Right lung (tissue), 5 donors: ENCODE measurements around the gene DPF3. TPM values are rescaled to one million over a fixed set of nuclear protein-coding genes. Genes with fewer than 3 reads are reported as not detected.
"Not testable (repeated sequence)": the region's sequence is repeated elsewhere in the genome, so short reads cannot be mapped to it uniquely, and the experiment has no call there.

ENCODE experiments used
- DNase-seq, 2 donors: peaks; one replicate each; pipeline ENCODE4 v3.0.0-alpha.2; 2013
- polyA plus RNA-seq, 5 donors: library from polyadenylated mRNA; unstranded; fragments of 120-200 nt; gene quantifications; one replicate each; pipeline versions ENCODE4 v1.2.1 to v1.2.3, GENCODE V29; 2013; ENCODE audit warnings: inconsistent platforms in 1 of 5, low replicate concordance in 1 of 5; ENCODE audit not compliant: insufficient read length in 5 of 5, insufficient read depth in 1 of 5

The DPF3 gene
- polyA plus RNA-seq, 5 donors = 1.6 to 2.4 (median 1.8) TPM

GRCh38 chr14:72774894-72775620 lies 118.8 kb downstream of the DPF3 start:
- no peak for DNase-seq

GRCh38 chr14:72774141-72774540 lies 119.8 kb downstream of the DPF3 start:
- no peak for DNase-seq

- DNase-seq = no peak
These were observed 122.3 kb downstream of the DPF3 start for GRCh38 chr14:72771561-72771960.

- DNase-seq = no peak
These were observed 127.6 kb downstream of the DPF3 start for GRCh38 chr14:72766296-72766695.

- no peak for DNase-seq
These were observed 130.0 kb downstream of the DPF3 start for GRCh38 chr14:72763892-72764291.

- DNase-seq = no peak
These were observed 134.2 kb downstream of the DPF3 start for GRCh38 chr14:72759670-72760069.

GRCh38 chr14:72758993-72759392 lies 134.9 kb downstream of the DPF3 start:
- no peak for DNase-seq

- no peak for DNase-seq
These were observed 135.5 kb downstream of the DPF3 start for GRCh38 chr14:72758420-72758819.

- no peak for DNase-seq
These were observed 136.9 kb downstream of the DPF3 start for GRCh38 chr14:72756967-72757366.

GRCh38 chr14:72755766-72756165 lies 138.1 kb downstream of the DPF3 start:
- no peak for DNase-seq

- DNase-seq = no peak
These were observed 139.0 kb downstream of the DPF3 start for GRCh38 chr14:72754949-72755348.

- no peak for DNase-seq
These were observed 140.0 kb downstream of the DPF3 start for GRCh38 chr14:72753879-72754400.

- no peak for DNase-seq
These were observed 140.7 kb downstream of the DPF3 start for GRCh38 chr14:72753044-72753710.

- no peak for DNase-seq
These were observed 141.9 kb downstream of the DPF3 start for GRCh38 chr14:72752034-72752412.

GRCh38 chr14:72751276-72752033 lies 142.4 kb downstream of the DPF3 start:
- no peak for DNase-seq

GRCh38 chr14:72748921-72749320 lies 145.0 kb downstream of the DPF3 start:
- not testable (repeated sequence) for DNase-seq

GRCh38 chr14:72747652-72748051 lies 146.2 kb downstream of the DPF3 start:
- DNase-seq = no peak

- no peak for DNase-seq
These were observed 147.6 kb downstream of the DPF3 start for GRCh38 chr14:72745991-72746980.

GRCh38 chr14:72745546-72745945 lies 148.4 kb downstream of the DPF3 start:
- no peak for DNase-seq

- DNase-seq = no peak
These were observed 149.3 kb downstream of the DPF3 start for GRCh38 chr14:72744416-72745120.

- no peak for DNase-seq
These were observed 150.3 kb downstream of the DPF3 start for GRCh38 chr14:72743626-72744025.
